ENCODE data around the gene IL17RA.

The IL17RA gene

GRCh38 chr22:17083811-17084441, 874 bp upstream of the IL17RA start:
- no peak for DNase-seq

- DNase-seq, result peak; percentile 54
These were observed 729 bp downstream of the IL17RA start for GRCh38 chr22:17085277-17086181.

- DNase-seq, result no peak
These were observed 1.5 kb downstream of the IL17RA start for GRCh38 chr22:17086296-17086695.

GRCh38 chr22:17086788-17087497, 2.1 kb downstream of the IL17RA start:
- no peak for DNase-seq

- peak; percentile 35 for DNase-seq
These were observed 2.8 kb downstream of the IL17RA start for GRCh38 chr22:17087498-17088131.

- no peak for DNase-seq
These were observed 5.8 kb downstream of the IL17RA start for GRCh38 chr22:17090550-17090949.

- no peak for DNase-seq
These were observed 7.1 kb downstream of the IL17RA start for GRCh38 chr22:17091851-17092250.

GRCh38 chr22:17093081-17093480, 8.3 kb downstream of the IL17RA start:
- no peak for DNase-seq

GRCh38 chr22:17095538-17095937, 10.7 kb downstream of the IL17RA start:
- no peak for DNase-seq

GRCh38 chr22:17096071-17096470, 11.3 kb downstream of the IL17RA start:
- DNase-seq, result no peak

- DNase-seq, result no peak
These were observed 12.3 kb downstream of the IL17RA start for GRCh38 chr22:17097062-17097461.

- DNase-seq, result no peak
These were observed 12.9 kb downstream of the IL17RA start for GRCh38 chr22:17097701-17098100.

- no peak for DNase-seq
These were observed 13.6 kb downstream of the IL17RA start for GRCh38 chr22:17098379-17098819.

GRCh38 chr22:17100621-17101020, 15.8 kb downstream of the IL17RA start:
- DNase-seq, result no peak

- no peak for DNase-seq
These were observed 16.9 kb downstream of the IL17RA start for GRCh38 chr22:17101475-17102296.

GRCh38 chr22:17102297-17102667, 17.5 kb downstream of the IL17RA start:
- DNase-seq, result no peak

- no peak for DNase-seq
These were observed 18.6 kb downstream of the IL17RA start for GRCh38 chr22:17103351-17103750.

- no peak for DNase-seq
These were observed 19.6 kb downstream of the IL17RA start for GRCh38 chr22:17104336-17104935.

GRCh38 chr22:17105143-17106129, 20.6 kb downstream of the IL17RA start:
- no peak for DNase-seq

- no peak for DNase-seq
These were observed 21.5 kb downstream of the IL17RA start for GRCh38 chr22:17106161-17106784.
